GM12865 (cell line): ENCODE results near the gene AIFM3.

ENCODE experiments used
- DNase-seq: peaks from one replicate; pipeline ENCODE4 v3.0.0; 2010; ENCODE audit warnings: low read depth
- H3K4me3 ChIP-seq: 2 replicates; pipeline ENCODE4 v1.5.1; 2011; ENCODE audit warnings: mild to moderate bottlenecking, low read depth, low read length, control low read depth
- TF ChIP-seq, protein P1 (sequence below): IDR thresholded peaks from 2 replicates; pipeline ENCODE4 v1.5.1; 2011; ENCODE audit warnings: low read length, control low read depth, low read depth, inconsistent platforms; ENCODE audit not compliant: insufficient read depth; ENCODE audit errors: missing control alignments

Gene AIFM3

DNA sequence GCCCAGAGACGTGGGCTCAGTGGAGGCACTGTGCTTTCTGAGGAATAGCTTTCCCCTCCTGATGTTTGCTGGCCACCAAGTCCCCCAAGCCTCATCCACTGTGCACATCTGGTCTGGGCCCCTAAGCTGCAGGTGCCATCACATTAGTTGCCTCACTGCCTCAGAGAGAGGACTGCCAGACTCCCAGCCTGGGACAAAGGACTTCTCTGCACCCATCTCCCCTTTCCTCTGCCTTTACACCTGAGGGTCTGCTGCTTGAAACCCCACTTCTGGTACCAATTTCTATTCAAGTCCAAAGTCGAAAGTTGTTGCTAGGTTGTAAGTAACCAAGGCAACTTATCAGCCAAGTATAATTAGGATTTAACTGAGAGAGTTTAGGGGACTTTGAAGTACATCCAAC is 11.4 kb downstream of the AIFM3 start:
- TF ChIP-seq, protein P1, sequence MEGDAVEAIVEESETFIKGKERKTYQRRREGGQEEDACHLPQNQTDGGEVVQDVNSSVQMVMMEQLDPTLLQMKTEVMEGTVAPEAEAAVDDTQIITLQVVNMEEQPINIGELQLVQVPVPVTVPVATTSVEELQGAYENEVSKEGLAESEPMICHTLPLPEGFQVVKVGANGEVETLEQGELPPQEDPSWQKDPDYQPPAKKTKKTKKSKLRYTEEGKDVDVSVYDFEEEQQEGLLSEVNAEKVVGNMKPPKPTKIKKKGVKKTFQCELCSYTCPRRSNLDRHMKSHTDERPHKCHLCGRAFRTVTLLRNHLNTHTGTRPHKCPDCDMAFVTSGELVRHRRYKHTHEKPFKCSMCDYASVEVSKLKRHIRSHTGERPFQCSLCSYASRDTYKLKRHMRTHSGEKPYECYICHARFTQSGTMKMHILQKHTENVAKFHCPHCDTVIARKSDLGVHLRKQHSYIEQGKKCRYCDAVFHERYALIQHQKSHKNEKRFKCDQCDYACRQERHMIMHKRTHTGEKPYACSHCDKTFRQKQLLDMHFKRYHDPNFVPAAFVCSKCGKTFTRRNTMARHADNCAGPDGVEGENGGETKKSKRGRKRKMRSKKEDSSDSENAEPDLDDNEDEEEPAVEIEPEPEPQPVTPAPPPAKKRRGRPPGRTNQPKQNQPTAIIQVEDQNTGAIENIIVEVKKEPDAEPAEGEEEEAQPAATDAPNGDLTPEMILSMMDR, result no peak
- no peak overlapping the region for H3K4me3 ChIP-seq
- no peak for DNase-seq

DNA sequence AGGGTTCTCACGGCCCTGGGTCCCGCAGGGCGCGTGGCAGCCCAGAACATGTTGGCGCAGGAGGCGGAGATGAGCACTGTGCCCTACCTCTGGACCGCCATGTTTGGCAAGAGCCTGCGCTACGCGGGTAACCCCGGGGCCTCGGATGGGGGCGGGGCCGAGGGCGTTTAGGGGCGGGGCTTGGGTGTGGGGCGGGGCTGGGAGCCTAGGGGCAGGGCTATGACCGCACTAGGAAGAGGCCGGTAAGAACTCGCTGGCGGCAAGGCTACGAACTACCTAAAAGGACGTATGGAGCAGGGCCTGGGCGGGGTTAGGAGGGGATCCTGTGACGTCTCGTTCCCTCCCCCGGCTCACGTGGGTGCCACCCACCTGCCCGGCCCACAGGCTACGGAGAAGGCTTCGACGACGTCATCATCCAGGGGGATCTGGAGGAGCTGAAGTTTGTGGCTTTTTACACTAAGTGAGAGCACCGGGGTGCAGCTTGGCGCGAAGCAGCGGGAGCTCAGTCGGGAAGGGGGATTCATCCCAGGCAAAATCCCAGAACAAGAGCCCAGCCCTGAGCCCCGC is 12.3 kb downstream of the AIFM3 start:
- DNase-seq, result peak; percentile 83
- TF ChIP-seq, protein P1, result no peak
- no peak overlapping the region for H3K4me3 ChIP-seq

DNA sequence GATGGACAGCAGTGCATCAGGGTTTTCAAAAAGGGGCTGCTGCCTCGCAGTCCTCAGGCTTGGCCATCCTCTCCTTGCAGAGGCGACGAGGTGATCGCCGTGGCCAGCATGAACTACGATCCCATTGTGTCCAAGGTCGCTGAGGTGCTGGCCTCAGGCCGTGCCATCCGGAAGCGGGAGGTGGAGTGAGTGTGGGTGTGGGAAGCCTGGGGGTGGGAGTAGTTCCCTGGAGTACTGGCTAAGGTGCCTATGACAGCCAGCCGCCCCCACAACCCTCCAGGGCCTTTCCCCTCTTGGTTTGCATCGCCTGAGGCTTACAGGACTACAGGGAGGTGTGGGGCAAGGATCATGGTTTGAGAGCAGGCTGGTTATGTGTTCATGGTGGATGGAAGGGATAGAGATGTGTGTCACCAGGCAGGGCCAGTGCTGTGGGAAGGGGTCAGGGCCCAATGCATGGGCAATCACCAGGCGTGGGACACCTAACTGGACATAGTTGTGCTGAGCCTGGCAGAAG is 12.9 kb downstream of the AIFM3 start:
- DNase-seq, result no peak
- H3K4me3 ChIP-seq, result no peak overlapping the region
- TF ChIP-seq, protein P1, result no peak

DNA sequence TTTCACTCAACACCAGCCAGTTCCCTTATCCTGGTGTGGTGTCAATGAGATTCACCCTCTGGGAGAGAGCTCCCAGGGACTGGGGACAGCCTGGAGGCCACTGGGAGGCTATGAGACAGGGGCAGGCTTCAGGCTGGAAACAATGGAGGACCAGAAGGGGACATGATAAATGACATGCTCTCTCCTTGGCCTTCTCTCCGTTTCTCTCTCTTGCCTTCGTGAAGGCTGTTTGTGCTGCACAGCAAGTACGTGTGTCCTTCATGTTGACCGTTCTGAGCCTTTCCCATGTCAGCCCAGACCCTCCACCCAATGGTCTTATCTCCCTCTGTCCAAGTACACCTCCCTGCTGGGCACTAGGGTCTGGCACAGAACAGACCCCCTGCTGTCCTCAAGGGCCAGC is 13.5 kb downstream of the AIFM3 start:
- TF ChIP-seq, protein P1, result no peak
- no peak for DNase-seq
- no peak overlapping the region for H3K4me3 ChIP-seq

DNA sequence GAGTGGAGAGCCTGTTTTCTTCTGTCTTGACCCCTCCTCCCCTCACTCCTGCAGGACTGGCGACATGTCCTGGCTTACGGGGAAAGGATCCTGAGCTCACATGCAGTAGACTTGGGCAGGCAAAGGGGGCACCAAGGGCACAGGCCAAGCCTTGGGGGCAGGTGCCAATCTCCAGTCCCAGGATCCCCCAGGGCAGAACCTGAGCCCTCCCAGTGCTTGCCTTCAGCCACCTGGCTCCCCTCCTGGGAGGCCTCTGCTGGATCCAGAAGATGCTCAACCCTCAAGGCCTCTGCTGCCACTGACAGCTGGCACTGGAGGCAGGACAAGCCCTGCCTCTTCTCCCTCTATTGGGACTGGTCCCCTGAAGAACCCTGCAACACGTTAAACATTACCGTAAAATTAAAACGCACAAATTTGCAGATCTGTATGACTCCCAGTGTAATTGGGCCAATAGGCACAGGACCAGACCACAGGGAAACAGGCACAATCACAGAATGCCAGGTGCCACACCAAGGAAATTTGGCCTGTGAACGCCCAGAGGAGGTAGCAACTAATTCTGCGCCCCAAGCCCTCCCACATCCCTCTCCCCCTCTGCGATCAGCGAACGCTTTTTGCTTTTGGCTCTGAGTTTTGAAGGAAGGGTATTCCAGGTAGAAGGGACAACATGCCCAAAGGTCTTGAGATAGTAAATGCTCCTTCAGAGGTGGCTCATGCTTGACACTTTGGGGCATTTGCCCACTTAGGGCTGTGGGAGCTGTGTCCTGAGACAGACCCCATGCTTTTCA is 14.1 kb downstream of the AIFM3 start:
- TF ChIP-seq, protein P1, result no peak
- H3K4me3 ChIP-seq, result peak overlapping the region; percentile 75
- no peak for DNase-seq

DNA sequence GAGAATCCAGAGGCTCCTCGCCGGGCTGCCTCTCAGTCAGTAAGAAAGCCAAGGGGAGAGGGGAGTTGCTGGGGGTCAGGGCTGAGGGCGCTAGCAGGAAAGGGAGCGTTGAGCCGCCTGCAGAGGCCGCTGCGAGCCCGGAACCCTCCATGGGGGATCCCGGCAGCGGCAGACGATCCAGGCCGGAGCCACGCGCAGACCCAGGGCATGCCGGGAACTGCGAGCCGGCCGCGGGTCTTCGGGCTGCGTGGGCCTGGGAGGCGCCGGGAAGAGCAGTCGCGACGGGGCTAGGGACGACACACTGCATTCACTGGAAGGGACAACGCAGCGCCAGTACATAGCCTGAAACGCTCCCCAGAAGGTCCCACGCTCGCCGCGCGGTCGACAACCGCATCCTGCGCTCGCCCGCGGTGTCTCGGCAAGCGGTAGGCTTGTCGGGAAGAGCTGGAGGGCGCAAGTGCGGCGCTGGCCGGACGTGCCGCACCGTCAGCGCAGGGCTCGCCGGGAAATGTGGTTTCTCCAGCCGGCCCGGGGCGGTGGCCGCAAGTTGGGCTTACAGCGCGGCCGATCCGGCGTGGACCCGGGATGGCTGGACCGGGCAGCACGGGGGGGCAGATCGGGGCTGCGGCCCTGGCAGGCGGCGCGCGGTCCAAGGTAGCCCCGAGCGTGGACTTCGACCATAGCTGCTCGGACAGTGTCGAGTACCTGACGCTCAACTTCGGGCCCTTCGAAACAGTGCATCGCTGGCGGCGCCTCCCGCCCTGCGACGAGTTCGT is 14.9 kb downstream of the AIFM3 start, which contains the start of gene LZTR1:
Gene LZTR1 (plus strand): TSS at position 511 of the 776 bp plus-strand sequence. CDS start 75 bp downstream, at position 586.
- H3K4me3 ChIP-seq, result peak within 1 kb of the TSS; percentile 75
- peak; percentile 91 for DNase-seq
- TF ChIP-seq, protein P1, result peak; percentile 69
